Measurements from ENCODE around the gene TRIP13.

The TRIP13 gene

GRCh38 chr5:871596-872298, 20.9 kb upstream of the TRIP13 start:
- Histone ChIP-seq H3K4me3 (replicated peaks; ENCODE audit: low read depth, low read length) (no peak overlapping the region), H3K27me3 (replicated peaks; ENCODE audit: control insufficient read depth, insufficient read depth, low read length) (no peaks in the 10 kb centered on the region), H3K36me3 (ENCODE audit: control insufficient read depth, insufficient read depth, low read length) (peaks cover 35% of the 10 kb centered on the region)
- no peak for DNase-seq (ENCODE audit: extremely low read depth, insufficient read length)
- no peak for TF ChIP-seq CTCF (IDR thresholded peaks at IDR 0.05; ENCODE audit: insufficient read depth, low read length, poor library complexity, severe bottlenecking)

DNA sequence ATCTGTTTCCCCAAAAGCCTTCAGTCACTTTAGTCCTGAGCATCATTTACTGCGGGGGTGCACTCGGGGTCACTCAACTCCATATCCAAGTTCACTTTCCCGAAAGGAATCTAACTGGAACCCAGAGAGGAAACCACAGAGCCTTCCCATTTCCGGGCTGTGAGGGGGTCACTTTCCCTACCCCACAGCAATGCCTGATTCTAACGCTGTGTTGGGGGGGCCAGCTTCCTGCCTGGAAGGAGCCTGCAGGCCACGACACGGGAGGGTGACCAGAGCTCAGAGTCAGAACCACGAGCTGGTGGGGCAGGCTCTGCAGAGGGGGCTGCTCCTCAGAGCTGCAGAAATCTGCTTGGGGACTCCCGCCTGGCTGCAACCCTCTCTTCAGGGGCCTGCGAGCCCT, 20.4 kb upstream of the TRIP13 start:
- Histone ChIP-seq H3K27me3 (replicated peaks; ENCODE audit: control insufficient read depth, insufficient read depth, low read length) (no peaks in the 10 kb centered on the region), H3K4me3 (replicated peaks; ENCODE audit: low read depth, low read length) (no peak overlapping the region), H3K36me3 (ENCODE audit: control insufficient read depth, insufficient read depth, low read length) (peaks cover 35% of the 10 kb centered on the region)
- TF ChIP-seq CTCF (IDR thresholded peaks at IDR 0.05; ENCODE audit: insufficient read depth, low read length, poor library complexity, severe bottlenecking) = no peak
- no peak for DNase-seq (ENCODE audit: extremely low read depth, insufficient read length)

DNA sequence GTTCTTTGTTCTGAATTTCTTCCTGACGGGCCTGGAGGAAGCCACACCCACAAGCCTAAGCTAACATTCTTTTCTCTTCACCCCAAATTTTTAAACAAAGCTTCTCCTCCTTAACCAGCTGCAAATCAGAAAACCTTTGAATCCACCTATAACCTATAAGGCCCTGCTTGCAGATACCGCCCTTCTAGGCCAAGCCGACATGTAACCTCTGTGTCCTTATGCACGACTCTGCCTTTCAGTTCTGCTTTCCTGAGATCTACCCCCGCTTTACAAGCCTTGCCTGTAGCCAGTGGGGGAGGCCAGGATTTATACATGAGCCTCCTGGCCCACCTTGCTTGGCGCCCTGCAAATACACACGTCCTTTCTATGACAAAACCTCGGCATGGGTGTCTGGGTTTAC, 19.4 kb upstream of the TRIP13 start:
- Histone ChIP-seq H3K36me3 (ENCODE audit: control insufficient read depth, insufficient read depth, low read length) (peaks cover 34% of the 10 kb centered on the region), H3K4me3 (replicated peaks; ENCODE audit: low read depth, low read length) (no peak overlapping the region)

DNA sequence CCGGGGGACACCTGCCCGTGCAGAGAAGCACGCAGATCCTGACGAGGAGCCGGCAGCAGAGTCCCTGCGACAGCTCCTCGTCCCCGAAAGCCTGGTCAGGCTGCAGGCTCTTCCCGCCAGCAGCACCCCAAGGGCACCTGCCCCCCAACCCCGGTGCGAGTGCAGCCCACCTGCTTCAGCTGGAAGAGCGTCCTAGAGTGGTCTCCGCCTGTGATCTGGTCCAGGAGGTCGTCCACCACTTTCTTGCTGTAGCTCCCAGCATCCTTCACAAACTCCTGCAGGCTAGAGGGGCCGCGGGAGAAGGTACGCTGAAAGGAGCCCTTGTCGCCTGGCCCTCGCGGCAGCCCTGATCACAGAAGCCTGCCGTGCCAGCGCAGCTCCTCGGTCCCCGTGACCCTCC, 16.8 kb upstream of the TRIP13 start:
- Histone ChIP-seq H3K27me3 (replicated peaks; ENCODE audit: control insufficient read depth, insufficient read depth, low read length) (no peaks in the 10 kb centered on the region), H3K4me3 (replicated peaks; ENCODE audit: low read depth, low read length) (no peak overlapping the region), H3K36me3 (ENCODE audit: control insufficient read depth, insufficient read depth, low read length) (peaks cover 22% of the 10 kb centered on the region)
- no peak for DNase-seq (ENCODE audit: extremely low read depth, insufficient read length)
- no peak for TF ChIP-seq CTCF (IDR thresholded peaks at IDR 0.05; ENCODE audit: insufficient read depth, low read length, poor library complexity, severe bottlenecking)

More for the DNA sequence above, 19.4 kb upstream of the TRIP13 start:
- no peak for DNase-seq (ENCODE audit: extremely low read depth, insufficient read length)
- no peak for TF ChIP-seq CTCF (IDR thresholded peaks at IDR 0.05; ENCODE audit: insufficient read depth, low read length, poor library complexity, severe bottlenecking)
- H3K27me3 ChIP-seq (replicated peaks; ENCODE audit: control insufficient read depth, insufficient read depth, low read length) = no peaks in the 10 kb centered on the region

DNA sequence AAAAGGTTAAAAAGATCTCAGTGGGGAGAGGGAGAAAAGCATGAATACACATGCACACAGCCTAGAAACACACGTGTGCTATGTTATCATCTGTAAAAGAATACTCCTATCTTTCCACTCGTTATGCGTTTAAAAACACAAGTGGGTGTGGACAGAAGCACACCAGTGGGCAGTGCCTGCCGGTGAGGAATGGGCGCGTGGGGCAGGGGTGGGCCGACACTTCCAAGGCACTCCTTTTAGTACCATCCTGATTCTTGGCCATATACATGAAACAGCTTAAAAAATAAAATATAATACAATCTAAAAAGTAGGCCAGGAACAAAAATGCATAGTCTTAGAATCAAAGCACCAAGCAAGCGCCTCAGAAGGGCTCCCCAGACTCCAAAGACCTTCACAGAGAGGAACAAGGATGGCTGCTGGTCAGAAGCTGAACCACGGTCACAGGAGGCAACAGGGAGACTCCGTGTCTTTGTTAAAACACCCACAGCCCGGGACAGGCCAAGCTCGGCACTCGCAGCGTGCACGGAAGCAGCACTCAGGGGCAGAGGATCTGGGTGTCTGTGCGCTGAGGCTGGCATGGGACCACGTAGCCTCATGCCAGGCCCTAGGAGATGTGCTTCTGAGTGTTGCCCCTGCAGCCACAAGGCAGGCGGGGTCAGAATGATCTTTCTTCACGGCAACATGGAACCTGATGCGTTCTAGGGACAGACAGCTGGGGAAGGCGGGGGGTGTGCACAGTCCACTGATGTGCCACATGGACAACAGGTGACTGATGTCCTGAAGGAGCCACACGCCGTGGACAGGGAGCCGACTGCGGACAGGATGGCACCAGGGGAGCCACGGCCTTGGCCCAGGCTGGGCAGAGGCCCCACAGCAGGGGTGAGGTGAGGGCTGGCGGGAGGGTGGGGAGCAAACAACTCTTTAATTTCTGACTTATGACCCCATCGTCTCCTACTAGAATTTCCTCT, 16.0 kb upstream of the TRIP13 start:
- TF ChIP-seq CTCF (IDR thresholded peaks at IDR 0.05; ENCODE audit: insufficient read depth, low read length, poor library complexity, severe bottlenecking) = no peak
- DNase-seq (ENCODE audit: extremely low read depth, insufficient read length) = no peak
- peaks cover 23% of the 10 kb centered on the region for H3K36me3 ChIP-seq (ENCODE audit: control insufficient read depth, insufficient read depth, low read length)

More for the DNA sequence above, 16.0 kb upstream of the TRIP13 start:
- no peak overlapping the region for H3K4me3 ChIP-seq (replicated peaks; ENCODE audit: low read depth, low read length)
- H3K27me3 ChIP-seq (replicated peaks; ENCODE audit: control insufficient read depth, insufficient read depth, low read length) = no peaks in the 10 kb centered on the region

All from GM06990 (cell line).